GM19395 (cell line): ENCODE results near the gene PLPP3.
A peak's percentile ranks its signal among the peaks of the same experiment; 100 is the strongest.

ENCODE experiments used
- ATAC-seq: cut with Tn5 transposase; IDR thresholded peaks from one replicate; pipeline ENCODE4 v1.9.1; 2021; ENCODE audit warnings: mild to moderate bottlenecking, moderate library complexity; ENCODE audit not compliant: unreplicated experiment

The PLPP3 gene

GRCh38 chr1:56525489-56526041 is 53.8 kb downstream of the PLPP3 start:
- peak; percentile 85 for ATAC-seq

DNA sequence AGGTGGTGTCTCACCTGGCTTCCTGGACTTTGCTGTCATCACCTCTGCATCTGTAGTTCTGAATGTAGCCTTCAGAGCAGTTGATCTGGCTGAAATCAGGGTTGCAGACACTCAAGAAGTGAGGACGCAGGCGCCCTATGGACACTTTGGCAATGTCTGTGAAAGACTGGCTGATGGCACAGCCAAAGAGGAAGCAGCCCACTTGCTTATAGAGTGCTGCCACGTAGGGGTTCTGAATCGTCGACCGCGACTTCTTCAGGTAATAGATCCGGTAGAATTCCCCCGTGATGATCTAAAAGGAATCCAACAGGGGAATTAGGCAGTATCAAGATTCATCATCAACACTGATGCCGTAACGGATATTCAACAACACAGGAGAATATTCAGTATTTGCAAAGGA is 55.1 kb downstream of the PLPP3 start:
- no peak for ATAC-seq

DNA sequence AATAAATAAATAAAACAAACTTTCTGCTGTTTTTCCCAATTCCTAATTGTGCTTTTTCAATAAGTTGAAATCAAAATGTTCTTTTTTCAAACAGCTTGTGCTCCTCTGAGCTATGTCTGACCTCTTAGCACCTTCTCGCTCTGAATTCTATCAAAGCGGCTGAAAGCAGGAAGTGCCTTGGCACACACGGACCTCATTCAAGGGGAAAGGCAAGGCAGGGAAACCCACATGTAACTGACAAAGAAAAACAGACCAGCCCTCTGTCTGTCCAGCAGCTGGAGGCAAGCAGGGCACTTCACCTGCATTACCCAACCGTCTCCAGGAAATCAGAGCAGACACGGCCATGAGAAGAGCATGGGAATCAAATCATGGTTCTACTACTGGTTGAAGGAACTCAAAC is 56.7 kb downstream of the PLPP3 start:
- no peak for ATAC-seq

GRCh38 chr1:56520016-56520601 is 59.3 kb downstream of the PLPP3 start:
- no peak for ATAC-seq

GRCh38 chr1:56517404-56518130 is 61.8 kb downstream of the PLPP3 start:
- ATAC-seq = no peak

DNA sequence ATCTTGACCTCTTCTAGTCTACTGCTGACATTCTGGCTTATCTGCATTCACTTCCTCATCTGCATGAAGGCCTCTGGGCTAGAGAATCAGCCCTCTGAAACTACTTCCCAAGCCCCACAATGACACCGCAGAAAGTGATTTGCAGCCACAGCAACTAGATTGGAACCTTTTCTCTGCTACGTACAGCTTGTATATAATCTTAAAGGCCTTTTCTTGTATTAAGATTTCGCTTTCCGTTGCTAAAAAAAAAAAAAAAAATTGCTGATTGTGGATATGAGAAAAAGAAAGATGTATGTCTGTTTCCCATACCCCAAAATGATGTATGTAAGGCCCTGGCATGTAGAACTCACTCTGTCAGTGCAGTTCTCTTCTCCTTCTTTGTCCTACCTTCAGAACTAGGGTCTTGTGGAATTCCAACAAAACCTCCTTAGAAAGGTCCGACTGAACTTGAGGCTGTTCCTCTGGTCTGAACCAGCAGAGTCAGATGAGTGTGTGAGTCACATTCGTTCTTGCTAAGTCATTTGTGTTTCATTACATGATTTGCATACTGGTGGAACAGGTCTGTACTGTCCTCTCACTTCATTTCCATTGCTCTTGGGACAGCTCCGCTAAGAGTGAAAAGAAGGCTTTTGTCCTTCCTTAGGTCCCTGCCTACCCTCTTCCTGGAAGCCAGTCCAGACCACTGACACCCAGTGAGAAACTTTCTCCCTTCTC is 62.7 kb downstream of the PLPP3 start:
- ATAC-seq = peak; percentile 94

GRCh38 chr1:56515898-56516538 is 63.3 kb downstream of the PLPP3 start:
- no peak for ATAC-seq

- no peak for ATAC-seq
These were observed 66.5 kb downstream of the PLPP3 start for GRCh38 chr1:56512724-56513494.

DNA sequence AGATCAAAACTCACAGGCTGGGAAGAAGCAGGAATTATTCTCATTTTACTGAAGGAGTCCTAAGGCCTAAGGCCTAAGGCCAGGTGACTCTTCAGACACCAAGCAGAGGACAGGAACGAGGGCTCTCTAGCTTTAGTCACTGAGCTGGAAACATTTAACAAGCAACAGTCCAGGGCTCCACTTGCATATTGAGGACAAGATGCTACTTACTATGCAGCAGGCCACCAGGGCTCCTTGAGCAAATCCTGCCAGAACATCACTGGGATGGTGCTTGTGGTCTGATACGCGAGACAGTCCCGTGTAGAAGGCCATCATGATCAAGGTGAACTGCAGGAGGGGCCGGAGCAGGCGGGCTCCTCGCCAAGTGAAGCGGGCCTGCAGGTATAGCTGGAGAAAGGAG is 67.6 kb downstream of the PLPP3 start:
- ATAC-seq = no peak

DNA sequence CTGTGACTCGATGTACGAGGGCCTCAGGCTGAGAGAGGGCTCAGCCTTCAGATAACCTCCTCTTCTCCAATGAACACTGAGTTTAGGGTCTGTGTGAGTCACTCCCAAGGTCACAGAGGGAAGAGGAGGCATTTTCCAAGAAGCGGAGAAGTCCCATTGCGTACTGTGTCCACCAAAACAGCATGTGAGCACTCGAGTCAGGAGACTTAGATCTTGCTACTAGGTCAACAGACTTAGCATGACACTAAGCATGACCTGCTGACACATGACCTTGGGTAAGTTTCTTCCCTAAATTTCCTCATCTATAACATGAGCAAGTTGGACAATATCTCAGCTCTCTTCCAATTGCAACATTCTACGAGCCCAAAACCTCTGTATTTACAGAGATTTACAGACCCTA is 68.0 kb downstream of the PLPP3 start:
- ATAC-seq = no peak

- no peak for ATAC-seq
These were observed 68.7 kb downstream of the PLPP3 start for GRCh38 chr1:56510642-56511021.

DNA sequence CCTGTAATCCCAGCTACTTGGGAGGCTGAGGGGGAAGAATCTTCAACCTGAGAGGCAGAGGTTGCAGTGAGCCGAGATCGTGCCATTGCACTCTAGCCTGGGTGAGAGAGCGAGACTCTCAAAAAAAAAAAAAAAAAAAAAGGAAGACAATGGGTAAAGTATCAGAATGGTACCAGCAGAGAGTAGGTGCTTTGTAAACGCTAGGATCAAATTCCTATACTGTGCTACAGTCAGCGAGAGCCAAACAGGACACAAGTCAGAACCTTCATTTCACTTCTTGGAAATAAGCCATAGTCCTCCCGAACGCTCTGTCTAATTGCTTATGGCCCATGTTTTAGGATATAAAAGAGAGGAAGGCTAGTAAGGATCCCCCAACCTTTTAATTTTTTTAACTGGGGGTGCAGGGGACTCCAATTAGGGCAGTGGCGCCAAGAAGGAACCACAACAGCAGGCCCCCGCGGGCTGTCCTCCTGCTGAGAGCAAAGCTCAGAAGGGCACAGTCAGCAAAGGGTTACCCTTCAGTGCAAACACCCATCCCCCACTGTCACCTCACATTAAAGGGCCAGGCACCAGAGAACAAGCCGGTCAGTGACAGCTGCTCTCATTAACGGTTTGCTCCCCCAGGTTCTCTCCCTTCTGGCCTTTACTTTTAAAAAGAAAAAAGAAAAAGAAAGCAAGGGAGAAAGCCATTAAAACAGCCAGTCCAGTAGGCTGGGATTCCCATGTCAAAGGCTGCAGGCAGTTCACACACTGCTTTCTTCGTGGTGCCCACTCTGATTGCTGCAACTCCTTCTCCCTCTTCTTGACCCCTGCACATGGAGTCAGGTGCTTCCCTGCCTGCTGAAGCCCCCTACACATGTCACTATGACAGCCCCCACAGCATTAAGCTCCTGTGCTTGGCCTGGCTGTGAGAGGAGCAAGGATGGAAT is 69.4 kb downstream of the PLPP3 start:
- ATAC-seq = no peak

- ATAC-seq = no peak
These were observed 70.8 kb downstream of the PLPP3 start for GRCh38 chr1:56508523-56508983.

DNA sequence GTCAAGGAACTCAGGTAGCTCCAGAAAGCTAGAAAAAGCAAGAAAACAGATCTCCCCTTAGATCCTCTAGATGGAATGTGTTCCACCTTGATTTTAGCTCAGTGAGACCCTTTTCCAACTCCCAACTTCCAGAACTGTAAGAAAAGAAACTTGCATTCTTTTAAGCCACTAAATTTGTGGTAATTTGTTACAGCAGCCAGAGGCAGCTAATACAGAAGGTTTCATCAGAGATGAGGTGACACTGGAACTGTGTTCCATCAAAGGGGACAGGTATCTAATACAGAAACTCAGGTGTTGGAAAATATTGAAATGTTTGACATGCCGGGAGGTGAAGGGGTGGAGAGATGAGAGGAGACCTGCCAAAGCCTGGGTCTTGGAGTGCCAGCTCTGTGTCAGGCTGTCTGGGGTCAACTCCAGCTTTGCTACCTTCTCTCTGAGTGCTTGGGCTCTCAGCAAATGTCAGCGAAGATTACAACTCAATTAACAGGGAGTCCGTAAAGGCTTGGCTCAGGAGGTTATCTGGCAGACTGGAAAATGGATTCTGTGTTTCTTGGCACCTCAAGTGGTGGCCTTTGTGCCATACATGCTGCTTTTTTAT is 71.3 kb downstream of the PLPP3 start:
- ATAC-seq = no peak

DNA sequence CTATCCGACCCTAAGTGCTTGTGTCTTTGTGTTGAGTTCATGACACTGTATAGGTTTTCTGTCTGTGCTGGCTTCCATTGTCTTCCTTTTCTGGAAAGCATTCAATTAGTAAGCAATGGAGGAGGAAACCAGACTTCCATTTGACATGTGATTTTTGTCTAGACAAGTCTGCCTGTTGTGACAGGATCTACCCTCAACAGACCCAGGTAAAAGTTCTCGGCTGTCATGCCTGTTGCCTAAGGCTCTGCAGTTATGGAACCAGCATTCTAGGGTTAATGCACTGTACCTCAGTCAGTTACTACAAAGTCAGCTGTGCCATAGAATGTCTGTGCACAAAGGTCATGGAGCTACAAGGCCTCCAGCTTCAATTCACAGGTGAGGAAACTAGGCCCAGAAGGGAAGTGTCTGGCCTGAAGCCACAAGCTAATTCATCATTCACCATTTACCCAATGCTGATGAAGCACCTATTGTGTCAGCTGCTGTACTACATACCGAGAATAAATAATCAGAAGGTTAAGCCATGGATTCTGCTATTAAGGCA is 72.3 kb downstream of the PLPP3 start:
- no peak for ATAC-seq

- no peak for ATAC-seq
These were observed 73.3 kb downstream of the PLPP3 start for GRCh38 chr1:56505792-56506743.

DNA sequence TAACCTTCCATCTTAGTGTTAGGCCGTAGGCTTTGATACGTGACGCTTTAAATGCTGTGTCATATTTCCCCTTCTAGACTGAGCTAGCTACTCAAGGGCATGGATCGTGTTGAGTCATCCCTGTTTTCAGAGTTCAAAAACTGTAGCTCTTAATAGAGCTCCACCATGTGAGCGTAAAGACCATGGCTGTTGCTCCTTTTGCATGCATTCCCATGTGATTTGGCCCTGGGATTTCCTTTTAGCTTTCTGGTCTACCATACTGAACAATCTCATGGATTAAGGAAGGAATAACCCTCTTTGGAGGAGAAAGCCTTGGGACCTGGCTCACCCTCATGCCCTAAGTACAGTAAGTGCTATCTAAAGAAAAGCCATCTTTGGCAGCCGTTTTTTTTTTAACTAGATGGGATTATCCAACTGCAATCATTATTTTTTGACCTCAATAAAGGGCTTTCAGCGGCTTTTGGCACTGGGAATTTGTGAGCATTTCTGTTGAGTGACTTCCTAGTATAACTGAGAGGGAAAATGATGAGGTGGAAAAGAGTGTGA is 76.6 kb downstream of the PLPP3 start:
- no peak for ATAC-seq
